MCF 10A (cell line): Measurements from ENCODE around the gene ABCB11. TPM values are rescaled to one million over a fixed set of nuclear protein-coding genes. Genes with fewer than 3 reads are reported as not detected.

Experiments used
- BruUV-seq: library from RNA; stranded (reverse); fragments of 400-500 nt; replicated peaks from 2 replicates; lab custom pipeline; 2021; lab: Mats Ljungman, UMichigan
- CTCF ChIA-PET: fragments of 300-600 bp; sonication (Branson Sonifier 250); formaldehyde crosslinking; extraction: SDS; loops from one replicate; lab custom pipeline; 2021; ENCODE audit warnings: antibody characterized with exemption, inconsistent platforms; lab: Yijun Ruan, JAX
- POLR2A ChIA-PET: fragments of 300-600, 350-650 bp; sonication (Branson Sonifier 250); formaldehyde crosslinking; extraction: SDS; loops from one replicate; lab custom pipeline; 2020; ENCODE audit warnings: antibody characterized with exemption, inconsistent platforms; lab: Yijun Ruan, JAX
- DNase-seq: peaks from one replicate; pipeline ENCODE4 v3.0.0-alpha.2; 2018; ENCODE audit not compliant: unreplicated experiment
- H3K27ac Mint-ChIP-seq: one replicate; pipeline ENCODE4 v1.8.0; 2022; ENCODE audit warnings: mild to moderate bottlenecking, low read depth, mixed read lengths; ENCODE audit not compliant: unreplicated experiment
- H3K27me3 Mint-ChIP-seq: one replicate; pipeline ENCODE4 v1.8.0; 2022; ENCODE audit warnings: mixed read lengths; ENCODE audit not compliant: insufficient read depth, unreplicated experiment
- H3K36me3 Mint-ChIP-seq: one replicate; pipeline ENCODE4 v1.8.0; 2022; ENCODE audit warnings: mild to moderate bottlenecking, moderate library complexity, mixed read lengths; ENCODE audit not compliant: insufficient read depth, unreplicated experiment
- H3K4me1 Mint-ChIP-seq: one replicate; pipeline ENCODE4 v1.8.0; 2022; ENCODE audit warnings: mixed read lengths; ENCODE audit not compliant: insufficient read depth, unreplicated experiment
- H3K4me3 Mint-ChIP-seq: one replicate; pipeline ENCODE4 v1.8.0; 2022; ENCODE audit warnings: mild to moderate bottlenecking, moderate library complexity, mixed read lengths; ENCODE audit not compliant: unreplicated experiment
- H3K9me3 Mint-ChIP-seq: one replicate; pipeline ENCODE4 v1.8.0; 2022; ENCODE audit warnings: mixed read lengths; ENCODE audit not compliant: unreplicated experiment
- CTCF ChIP-seq: fragments of 200-600 bp; IDR thresholded peaks from one replicate; pipeline ENCODE4 v1.8.0; 2022; ENCODE audit warnings: antibody characterized with exemption, mild to moderate bottlenecking; ENCODE audit not compliant: unreplicated experiment
- intact Hi-C: fragments of 100-400 bp; cut with micrococcal nuclease; formaldehyde crosslinking; loops from 2 replicates; pipeline ENCODE4 v1.14.1; 2022
- total RNA-seq: library from RNA; stranded (reverse); gene quantifications from 2 replicates; pipeline ENCODE4 v1.2.3, GENCODE V29; 2022

Gene ABCB11
- total RNA-seq, 1 experiment from 2014 or later: not detected

- CTCF ChIA-PET: interaction anchor here (0.6 to 3.0 kb wide), 5 partner anchors 10 to 542 kb away, joined by 3 to 21 read pairs (median 3); no protein-coding TSS in a partner anchor
- DNase-seq: no peak
- no peaks in the 10 kb centered on the region for H3K27me3 Mint-ChIP-seq
- no peak for TF ChIP-seq CTCF
- intact Hi-C loops: no loop called here
- H3K4me3 Mint-ChIP-seq: no peak overlapping the region
- H3K9me3 Mint-ChIP-seq: no peaks in the 10 kb centered on the region
- H3K36me3 Mint-ChIP-seq: peaks cover 6% of the 10 kb centered on the region
- no peak overlapping the region for H3K27ac Mint-ChIP-seq
- POLR2A ChIA-PET: interaction anchor here (0.7 kb wide), 1 partner anchor 20 kb away, joined by 4 read pairs; no protein-coding TSS in a partner anchor
- BruUV-seq: no TSS peak
- H3K4me1 Mint-ChIP-seq: no peaks in the 10 kb centered on the region
These were observed 59.9 kb downstream of the ABCB11 start for GRCh38 chr2:168971261-168971660.

GRCh38 chr2:168970711-168971233 lies 60.4 kb downstream of the ABCB11 start:
- no peaks in the 10 kb centered on the region for H3K27me3 Mint-ChIP-seq

GRCh38 chr2:168969865-168970264 lies 61.3 kb downstream of the ABCB11 start:
- Mint-ChIP-seq H3K4me3 (no peak overlapping the region), H3K36me3 (peaks cover 6% of the 10 kb centered on the region), H3K27me3 (no peaks in the 10 kb centered on the region), H3K9me3 (peaks cover 7% of the 10 kb centered on the region), H3K27ac (no peak overlapping the region), H3K4me1 (peaks cover 5% of the 10 kb centered on the region)
- intact Hi-C loops: no loop called here
- BruUV-seq: no TSS peak
- POLR2A ChIA-PET: interaction anchor here (0.6 to 4.0 kb wide), 5 partner anchors 8 to 129 kb away, joined by 3 to 15 read pairs (median 4); partner anchors contain the start of gene DHRS9
- CTCF ChIA-PET: interaction anchor here (0.6 to 3.9 kb wide), 10 partner anchors 8 to 306 kb away, joined by 3 to 23 read pairs (median 3); no protein-coding TSS in a partner anchor
- no peak for DNase-seq
- no peak for TF ChIP-seq CTCF

More at GRCh38 chr2:168970711-168971233, 60.4 kb downstream of the ABCB11 start:
- Mint-ChIP-seq H3K4me3 (no peak overlapping the region), H3K4me1 (peaks cover 3% of the 10 kb centered on the region), H3K36me3 (peaks cover 6% of the 10 kb centered on the region), H3K9me3 (peaks cover 4% of the 10 kb centered on the region), H3K27ac (no peak overlapping the region)
- TF ChIP-seq CTCF: no peak
- no TSS peak for BruUV-seq
- intact Hi-C loops: no loop called here
- POLR2A ChIA-PET: interaction anchor here (0.7 to 4.0 kb wide), 2 partner anchors 21 kb away, joined by 4 to 15 read pairs; no protein-coding TSS in a partner anchor
- no peak for DNase-seq
- CTCF ChIA-PET: interaction anchor here (0.7 to 3.9 kb wide), 4 partner anchors 9 to 161 kb away, joined by 3 to 23 read pairs (median 14); no protein-coding TSS in a partner anchor

- ChIA-PET POLR2A (interaction anchor here (1.0 to 4.0 kb wide), 4 partner anchors 11 to 128 kb away, joined by 3 to 15 read pairs (median 4); partner anchors contain the start of gene DHRS9), CTCF (interaction anchor here (0.6 to 3.9 kb wide), 7 partner anchors 48 to 253 kb away, joined by 3 to 23 read pairs (median 9); no protein-coding TSS in a partner anchor)
- Mint-ChIP-seq H3K36me3 (peaks cover 6% of the 10 kb centered on the region), H3K4me1 (peaks cover 5% of the 10 kb centered on the region), H3K27ac (no peak overlapping the region), H3K9me3 (peaks cover 7% of the 10 kb centered on the region), H3K27me3 (no peaks in the 10 kb centered on the region), H3K4me3 (no peak overlapping the region)
- no peak for TF ChIP-seq CTCF
- DNase-seq: no peak
- no TSS peak for BruUV-seq
- intact Hi-C loops: no loop called here
These were observed 62.8 kb downstream of the ABCB11 start for GRCh38 chr2:168968342-168968741.
